PC-9 (cell line): ENCODE measurements around the gene CYP27B1.

Source experiments
- EZH2 ChIP-seq: fragments of 200-600 bp; sonication (generic); IDR thresholded peaks from 2 replicates; pipeline ENCODE4 v1.8.0; 2017; ENCODE audit warnings: antibody characterized with exemption, low read depth
- TF ChIP-seq, protein P1 (sequence below): fragments of 200-600 bp; sonication (generic); conservative IDR thresholded peaks from 2 replicates; pipeline ENCODE4 v1.6.1; 2017; ENCODE audit warnings: mixed run types, antibody characterized with exemption, mild to moderate bottlenecking, moderate library complexity

DNA sequence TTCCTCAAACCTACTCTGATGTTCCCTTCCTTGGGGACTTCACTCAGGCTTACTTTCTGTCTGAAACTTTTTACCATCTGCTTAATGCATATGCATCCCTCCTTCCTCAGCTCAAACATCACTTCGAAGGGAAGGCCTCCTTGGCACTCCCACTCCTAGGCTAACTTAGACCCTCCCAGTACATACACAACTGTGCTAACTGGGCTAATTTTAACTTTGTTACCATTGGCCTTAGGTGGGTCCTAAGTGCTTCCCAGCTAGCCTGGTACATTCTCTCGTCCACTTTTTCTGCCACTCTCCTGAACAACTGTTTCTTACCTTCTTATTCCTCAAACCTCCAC is 9.3 kb upstream of the CYP27B1 start:
- TF ChIP-seq, protein P1, sequence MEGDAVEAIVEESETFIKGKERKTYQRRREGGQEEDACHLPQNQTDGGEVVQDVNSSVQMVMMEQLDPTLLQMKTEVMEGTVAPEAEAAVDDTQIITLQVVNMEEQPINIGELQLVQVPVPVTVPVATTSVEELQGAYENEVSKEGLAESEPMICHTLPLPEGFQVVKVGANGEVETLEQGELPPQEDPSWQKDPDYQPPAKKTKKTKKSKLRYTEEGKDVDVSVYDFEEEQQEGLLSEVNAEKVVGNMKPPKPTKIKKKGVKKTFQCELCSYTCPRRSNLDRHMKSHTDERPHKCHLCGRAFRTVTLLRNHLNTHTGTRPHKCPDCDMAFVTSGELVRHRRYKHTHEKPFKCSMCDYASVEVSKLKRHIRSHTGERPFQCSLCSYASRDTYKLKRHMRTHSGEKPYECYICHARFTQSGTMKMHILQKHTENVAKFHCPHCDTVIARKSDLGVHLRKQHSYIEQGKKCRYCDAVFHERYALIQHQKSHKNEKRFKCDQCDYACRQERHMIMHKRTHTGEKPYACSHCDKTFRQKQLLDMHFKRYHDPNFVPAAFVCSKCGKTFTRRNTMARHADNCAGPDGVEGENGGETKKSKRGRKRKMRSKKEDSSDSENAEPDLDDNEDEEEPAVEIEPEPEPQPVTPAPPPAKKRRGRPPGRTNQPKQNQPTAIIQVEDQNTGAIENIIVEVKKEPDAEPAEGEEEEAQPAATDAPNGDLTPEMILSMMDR = no peak
- no peak for TF ChIP-seq EZH2
